ENCODE data around the gene PCDH9.
"Not testable (repeated sequence)": the region's sequence is repeated elsewhere in the genome, so short reads cannot be mapped to it uniquely, and the experiment has no call there.

PCDH9 gene

DNA sequence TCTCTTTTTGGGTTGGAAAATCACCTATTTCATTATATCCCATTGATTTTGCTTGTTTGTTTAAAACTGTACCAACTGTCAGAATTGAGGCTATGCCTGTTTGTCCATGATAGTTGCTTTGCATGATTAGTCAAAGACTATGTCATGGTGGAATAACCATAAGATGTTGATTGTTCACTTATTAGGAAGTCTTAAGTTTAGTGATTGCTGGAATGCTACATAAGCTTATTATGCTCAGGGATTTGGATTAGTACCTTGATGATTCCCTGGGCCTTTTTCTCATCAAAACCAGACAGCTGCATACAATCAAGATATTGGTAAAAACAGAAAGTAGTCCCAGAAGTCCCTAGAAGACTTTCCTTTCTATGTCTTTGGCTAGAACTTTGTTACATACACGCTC is 954.7 kb downstream of the PCDH9 start:
- no peak for DNase-seq (ENCODE audit: low read depth, low spot score)

DNA sequence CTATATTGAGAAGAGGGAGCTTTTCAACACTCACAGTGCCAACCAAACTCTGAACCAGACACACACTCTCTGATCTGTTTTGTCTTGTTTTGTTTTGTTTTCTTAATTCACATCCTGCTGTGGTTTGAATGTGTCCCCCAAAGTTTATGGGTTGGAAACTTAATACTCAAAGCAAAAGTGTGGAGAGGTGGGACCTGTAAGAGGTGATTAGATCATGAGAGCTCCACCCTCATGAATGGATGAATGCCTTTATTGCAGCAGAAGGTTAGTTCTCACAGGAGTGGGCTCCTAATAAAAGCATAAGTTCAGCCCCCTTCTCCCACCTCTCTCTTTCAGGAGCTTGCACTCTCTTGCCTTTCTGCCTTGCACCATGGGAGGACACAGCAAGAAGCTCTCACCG is 957.1 kb downstream of the PCDH9 start:
- DNase-seq (ENCODE audit: low read depth, low spot score): no peak

DNA sequence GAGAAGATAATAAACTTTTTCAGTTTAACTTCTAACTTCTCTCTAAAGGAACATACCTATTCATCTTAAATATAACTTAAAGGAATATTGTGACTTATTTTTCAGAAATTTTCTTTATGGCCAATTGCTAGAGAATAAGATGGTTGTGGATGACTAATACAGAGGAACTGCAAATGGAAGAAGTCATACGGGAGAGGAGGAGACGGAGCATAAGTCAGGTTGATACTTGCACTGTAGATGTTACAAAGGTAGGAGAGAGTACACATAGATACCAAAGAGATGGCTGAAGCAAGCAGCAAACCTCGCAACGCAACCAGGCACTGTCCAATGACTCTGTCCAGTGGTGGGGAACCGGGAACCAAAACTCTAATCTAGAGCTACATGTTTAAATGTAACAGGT is 963.4 kb downstream of the PCDH9 start:
- no peak for DNase-seq (ENCODE audit: low read depth, low spot score)

DNA sequence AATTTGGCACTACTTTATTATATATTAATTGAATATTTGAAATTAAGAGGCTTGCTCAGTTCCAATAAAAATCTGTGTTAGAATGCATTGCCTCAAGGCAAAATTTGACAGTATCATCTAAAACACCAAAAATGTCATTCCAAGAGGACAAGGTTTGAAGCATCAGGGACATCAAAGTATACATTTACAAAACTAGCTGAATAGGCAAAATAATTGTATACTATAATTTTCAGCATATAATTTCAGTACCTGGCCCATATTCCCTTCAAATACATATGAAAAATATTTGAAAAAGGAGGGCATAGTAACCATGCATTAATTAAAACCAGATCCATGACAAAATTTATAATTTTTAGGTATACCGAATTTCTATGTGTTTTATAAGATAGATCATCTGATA is 963.8 kb downstream of the PCDH9 start:
- DNase-seq (ENCODE audit: low read depth, low spot score): no peak

DNA sequence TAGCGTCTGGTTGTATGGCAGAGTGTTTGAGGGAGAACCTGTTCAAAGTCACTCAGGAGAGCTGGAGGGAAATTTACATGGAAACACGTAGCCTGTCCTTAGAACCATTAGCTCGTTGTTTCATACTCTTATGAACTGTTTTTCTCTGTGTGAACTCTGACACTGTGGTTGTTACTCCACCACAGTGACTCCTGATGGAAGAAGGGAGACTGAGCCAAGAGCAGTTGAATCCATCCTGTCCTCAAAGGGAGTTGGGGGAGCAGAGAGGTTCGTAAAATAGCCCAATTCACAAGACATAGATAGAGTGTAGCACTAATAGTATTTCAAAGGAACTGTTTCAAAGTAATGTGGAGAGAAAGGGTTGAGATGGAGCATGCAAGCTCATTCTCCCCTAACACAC is 964.8 kb downstream of the PCDH9 start:
- peak; percentile 1 for DNase-seq (ENCODE audit: low read depth, low spot score)

DNA sequence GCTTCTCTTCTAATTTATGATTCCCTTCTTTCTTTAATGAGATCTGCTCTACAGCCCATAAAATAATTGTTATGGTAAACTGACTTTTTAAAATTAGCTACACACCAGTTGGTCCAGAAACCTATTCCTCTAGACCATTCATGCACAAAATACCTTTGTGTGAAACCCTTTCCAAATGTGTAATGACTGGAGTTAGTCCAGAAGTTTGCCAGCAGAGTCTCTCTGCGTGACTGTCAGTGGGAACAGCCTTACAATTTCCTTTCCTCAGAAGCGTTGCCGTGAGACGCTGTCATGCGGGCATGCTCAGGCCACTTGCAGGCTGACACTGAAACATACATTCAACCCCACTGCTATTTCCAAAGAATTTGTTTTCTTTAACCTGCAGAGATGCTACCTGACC is 965.2 kb downstream of the PCDH9 start:
- no peak for DNase-seq (ENCODE audit: low read depth, low spot score)

DNA sequence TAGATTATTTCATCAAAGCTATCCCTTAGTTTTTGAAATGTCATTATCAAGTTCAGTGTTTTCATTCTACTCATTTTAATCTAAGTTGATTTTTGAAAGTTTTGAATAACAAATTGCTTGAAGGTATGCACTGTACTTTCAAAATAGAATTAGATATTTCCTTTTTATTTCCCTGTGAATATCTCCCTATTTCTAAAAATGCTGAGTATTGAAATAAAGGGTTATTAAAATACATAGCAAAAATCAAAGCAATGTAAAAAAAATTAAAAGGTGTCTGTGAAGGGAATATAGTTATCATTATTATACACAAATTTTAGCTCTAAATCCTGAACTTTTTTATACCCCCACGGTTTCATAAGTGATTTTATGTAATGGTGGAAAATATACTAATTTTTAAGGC is 967.8 kb downstream of the PCDH9 start:
- no peak for DNase-seq (ENCODE audit: low read depth, low spot score)

DNA sequence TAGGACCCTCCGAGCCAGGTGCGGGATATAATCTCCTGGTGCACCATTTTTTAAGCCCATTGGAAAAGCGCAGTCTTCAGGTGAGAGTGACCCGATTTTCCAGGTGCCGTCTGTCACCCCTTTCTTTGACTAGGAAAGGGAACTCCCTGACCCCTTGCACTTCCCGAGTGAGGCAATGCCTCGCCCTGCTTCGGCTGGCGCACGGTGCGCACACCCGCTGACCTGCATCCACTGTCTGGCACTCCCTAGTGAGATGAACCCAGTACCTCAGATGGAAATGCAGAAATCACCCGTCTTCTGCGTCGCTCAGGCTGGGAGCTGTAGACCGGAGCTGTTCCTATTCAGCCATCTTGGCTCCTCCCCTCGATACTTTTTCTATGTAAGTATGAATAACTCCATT is 970.7 kb downstream of the PCDH9 start:
- not testable (repeated sequence) for DNase-seq (ENCODE audit: low read depth, low spot score)
